Measurements from ENCODE around the gene KLHL26.

DNA sequence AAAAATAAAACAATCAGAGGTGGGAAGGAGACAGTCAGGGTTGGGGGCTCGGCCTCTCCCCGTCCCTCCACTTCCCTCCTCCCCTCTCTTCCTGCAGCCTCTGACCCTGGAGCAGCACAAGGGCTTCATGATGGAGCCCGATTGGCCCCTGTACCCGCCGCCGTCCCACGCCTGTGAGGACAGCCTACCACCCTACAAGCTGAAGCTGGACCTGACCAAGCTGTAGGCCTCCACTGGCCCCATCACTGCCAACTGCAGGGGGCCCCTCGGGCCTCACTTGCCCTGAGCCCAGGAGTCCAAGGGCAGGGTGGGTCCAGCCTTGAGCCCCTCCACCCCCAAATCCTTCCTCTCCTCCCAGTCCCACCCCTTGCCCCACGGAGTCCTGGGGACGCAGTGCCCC lies 16.5 kb upstream of the KLHL26 start:
- no peak for TF ChIP-seq EZH2 (IDR thresholded peaks at IDR 0.05; ENCODE audit: low read length)
- TF ChIP-seq, protein P1, sequence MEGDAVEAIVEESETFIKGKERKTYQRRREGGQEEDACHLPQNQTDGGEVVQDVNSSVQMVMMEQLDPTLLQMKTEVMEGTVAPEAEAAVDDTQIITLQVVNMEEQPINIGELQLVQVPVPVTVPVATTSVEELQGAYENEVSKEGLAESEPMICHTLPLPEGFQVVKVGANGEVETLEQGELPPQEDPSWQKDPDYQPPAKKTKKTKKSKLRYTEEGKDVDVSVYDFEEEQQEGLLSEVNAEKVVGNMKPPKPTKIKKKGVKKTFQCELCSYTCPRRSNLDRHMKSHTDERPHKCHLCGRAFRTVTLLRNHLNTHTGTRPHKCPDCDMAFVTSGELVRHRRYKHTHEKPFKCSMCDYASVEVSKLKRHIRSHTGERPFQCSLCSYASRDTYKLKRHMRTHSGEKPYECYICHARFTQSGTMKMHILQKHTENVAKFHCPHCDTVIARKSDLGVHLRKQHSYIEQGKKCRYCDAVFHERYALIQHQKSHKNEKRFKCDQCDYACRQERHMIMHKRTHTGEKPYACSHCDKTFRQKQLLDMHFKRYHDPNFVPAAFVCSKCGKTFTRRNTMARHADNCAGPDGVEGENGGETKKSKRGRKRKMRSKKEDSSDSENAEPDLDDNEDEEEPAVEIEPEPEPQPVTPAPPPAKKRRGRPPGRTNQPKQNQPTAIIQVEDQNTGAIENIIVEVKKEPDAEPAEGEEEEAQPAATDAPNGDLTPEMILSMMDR (optimal IDR thresholded peaks at IDR 0.05 in 1 of 3, IDR thresholded peaks at IDR 0.05 in 1 of 3, conservative IDR thresholded peaks at IDR 0.05 in 1 of 3; ENCODE audit: extremely low read depth in 1 of 3, insufficient read depth in 2 of 3, low read length in 3 of 3): no peak
